Keratinocyte (primary cell): Measurements from ENCODE around the gene TMEM259. TPM values are rescaled to one million over a fixed set of nuclear protein-coding genes. Genes with fewer than 3 reads are reported as not detected.

Experiments
- DNase-seq: peaks from one replicate; pipeline ENCODE4 v3.0.0-alpha.2; 2011; ENCODE audit warnings: low read depth, missing footprints, low spot score
- FAIRE-seq: peaks from 2 replicates; lab custom pipeline; 2011; peaks lifted over from hg19 to GRCh38; lab: Jason Lieb, UNC
- H2AFZ ChIP-seq: 2 replicates; pipeline ENCODE4 v1.6.0; 2012; ENCODE audit warnings: low read length, control low read depth, inconsistent platforms; ENCODE audit not compliant: control insufficient read depth
- H3K27ac ChIP-seq: 2 replicates; pipeline ENCODE4 v1.5.1; 2011; ENCODE audit warnings: low read length; ENCODE audit not compliant: control insufficient read depth, insufficient read depth
- H3K27me3 ChIP-seq: 3 replicates; pipeline ENCODE4 v1.6.0; 2011; ENCODE audit warnings: low read length; ENCODE audit not compliant: control insufficient read depth, insufficient read depth; ENCODE audit errors: extremely low read depth
- H3K36me3 ChIP-seq, 2 experiments: 2 replicates in 1 of 2; 3 replicates in 1 of 2; pipeline ENCODE4 v1.5.1; 2011; ENCODE audit warnings: low read length in 2 of 2, mild to moderate bottlenecking in 1 of 2; ENCODE audit not compliant: control insufficient read depth in 2 of 2, insufficient read depth in 2 of 2; ENCODE audit errors: extremely low read depth in 1 of 2
- H3K4me1 ChIP-seq: 3 replicates; pipeline ENCODE4 v1.5.1; 2011; ENCODE audit warnings: low read length; ENCODE audit not compliant: control insufficient read depth, insufficient read depth; ENCODE audit errors: extremely low read depth
- H3K4me2 ChIP-seq: 3 replicates; pipeline ENCODE4 v1.6.0; 2011; ENCODE audit warnings: low read depth, low read length; ENCODE audit not compliant: control insufficient read depth, insufficient read depth; ENCODE audit errors: extremely low read depth
- H3K4me3 ChIP-seq, 3 experiments: fragments of 200-600 bp in 1 of 3; sonication (generic) in 1 of 3; 2 replicates in 2 of 3; 3 replicates in 1 of 3; pipeline ENCODE4 v1.5.1; 2011 to 2016; ENCODE audit warnings: low read length in 3 of 3, mild to moderate bottlenecking in 3 of 3, control low read depth in 2 of 3, inconsistent platforms in 1 of 3, low read depth in 1 of 3, mixed read lengths in 1 of 3, mixed run types in 1 of 3, moderate library complexity in 1 of 3; ENCODE audit not compliant: control insufficient read depth in 2 of 3, insufficient read depth in 2 of 3; ENCODE audit errors: extremely low read depth in 1 of 3
- H3K79me2 ChIP-seq: 2 replicates; pipeline ENCODE4 v1.6.0; 2012; ENCODE audit warnings: low read length; ENCODE audit not compliant: control insufficient read depth, insufficient read depth
- H3K9ac ChIP-seq: 3 replicates; pipeline ENCODE4 v1.6.0; 2011; ENCODE audit warnings: low read length; ENCODE audit not compliant: control insufficient read depth, insufficient read depth; ENCODE audit errors: extremely low read depth
- H3K9me1 ChIP-seq: 3 replicates; pipeline ENCODE4 v1.6.0; 2011; ENCODE audit warnings: low read length; ENCODE audit not compliant: control insufficient read depth, insufficient read depth; ENCODE audit errors: extremely low read depth
- H3K9me3 ChIP-seq: 2 replicates; pipeline ENCODE4 v1.5.1; 2012; ENCODE audit warnings: low read depth, low read length; ENCODE audit not compliant: control insufficient read depth
- H4K20me1 ChIP-seq: 3 replicates; pipeline ENCODE4 v1.6.0; 2011; ENCODE audit warnings: low read length; ENCODE audit not compliant: control insufficient read depth, insufficient read depth; ENCODE audit errors: extremely low read depth
- EZH2 ChIP-seq: IDR thresholded peaks from one replicate; pipeline ENCODE4 v1.6.1; 2012; ENCODE audit warnings: inconsistent platforms, mild to moderate bottlenecking, low read length, moderate library complexity
- dilution Hi-C: fragments of 300-500 bp; cut with MboI; formaldehyde crosslinking; loops from one replicate; pipeline ENCODE4 v1.7.0; 2020; ENCODE audit warnings: low sequenced_read_pairs; ENCODE audit not compliant: extremely low pct_ligation_motif_present
- polyA plus RNA-seq, 5 experiments: library from polyadenylated mRNA; depleted of rRNA in 3 of 5; stranded (reverse) in 3 of 5; stranded (forward) in 1 of 5; unstranded in 1 of 5; fragments of >200 nt; gene quantifications; 1 replicate in 1 of 5; 2 replicates in 3 of 5; 3 replicates in 1 of 5; pipeline versions ENCODE4 v1.2.1 to v1.2.3, GENCODE V29; 2011 to 2012; ENCODE audit warnings: missing spikeins in 2 of 5, low read depth in 1 of 5, low replicate concordance in 1 of 5
- TF ChIP-seq, protein P1 (sequence below), 3 experiments: IDR thresholded peaks in 1 of 3; conservative IDR thresholded peaks in 1 of 3; optimal IDR thresholded peaks in 1 of 3; 2 replicates in 2 of 3; 3 replicates in 1 of 3; pipeline versions ENCODE3 to v1.5.1; 2011; ENCODE audit warnings: low read length in 3 of 3, mild to moderate bottlenecking in 3 of 3, moderate library complexity in 2 of 3, control low read depth in 1 of 3, inconsistent platforms in 1 of 3; ENCODE audit not compliant: insufficient read depth in 2 of 3; ENCODE audit errors: extremely low read depth in 1 of 3

TMEM259 gene
- polyA plus RNA-seq, 1 donor (not counting 4 experiments of a cell fraction or from before 2014, with no cell fraction given): 61.5 TPM

DNA sequence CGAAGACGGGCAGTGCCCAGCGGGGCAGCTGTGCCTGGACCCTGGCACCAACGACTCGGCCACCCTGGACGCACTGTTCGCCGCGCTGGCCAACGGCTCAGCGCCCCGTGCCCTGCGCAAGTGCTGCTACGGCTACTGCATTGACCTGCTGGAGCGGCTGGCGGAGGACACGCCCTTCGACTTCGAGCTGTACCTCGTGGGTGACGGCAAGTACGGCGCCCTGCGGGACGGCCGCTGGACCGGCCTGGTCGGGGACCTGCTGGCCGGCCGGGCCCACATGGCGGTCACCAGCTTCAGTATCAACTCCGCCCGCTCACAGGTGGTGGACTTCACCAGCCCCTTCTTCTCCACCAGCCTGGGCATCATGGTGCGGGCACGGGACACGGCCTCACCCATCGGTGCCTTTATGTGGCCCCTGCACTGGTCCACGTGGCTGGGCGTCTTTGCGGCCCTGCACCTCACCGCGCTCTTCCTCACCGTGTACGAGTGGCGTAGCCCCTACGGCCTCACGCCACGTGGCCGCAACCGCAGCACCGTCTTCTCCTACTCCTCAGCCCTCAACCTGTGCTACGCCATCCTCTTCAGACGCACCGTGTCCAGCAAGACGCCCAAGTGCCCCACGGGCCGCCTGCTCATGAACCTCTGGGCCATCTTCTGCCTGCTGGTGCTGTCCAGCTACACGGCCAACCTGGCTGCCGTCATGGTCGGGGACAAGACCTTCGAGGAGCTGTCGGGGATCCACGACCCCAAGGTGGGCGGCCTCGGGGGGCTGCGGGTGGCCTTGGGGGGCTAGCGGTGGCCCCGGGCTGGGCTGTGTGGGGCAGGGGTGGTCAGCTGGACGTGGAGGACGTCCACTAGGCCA, 15.9 kb downstream of the TMEM259 start:
- H3K4me1 ChIP-seq: no peaks in the 10 kb centered on the region
- no peak overlapping the region for H3K4me2 ChIP-seq
- H3K9me1 ChIP-seq: no peaks in the 10 kb centered on the region
- FAIRE-seq: no peak
- no peak overlapping the region for H3K27ac ChIP-seq
- H3K9me3 ChIP-seq: no peaks in the 10 kb centered on the region
- H3K27me3 ChIP-seq: peaks cover 20% of the 10 kb centered on the region
- H3K9ac ChIP-seq: no peak overlapping the region
- TF ChIP-seq, protein P1, sequence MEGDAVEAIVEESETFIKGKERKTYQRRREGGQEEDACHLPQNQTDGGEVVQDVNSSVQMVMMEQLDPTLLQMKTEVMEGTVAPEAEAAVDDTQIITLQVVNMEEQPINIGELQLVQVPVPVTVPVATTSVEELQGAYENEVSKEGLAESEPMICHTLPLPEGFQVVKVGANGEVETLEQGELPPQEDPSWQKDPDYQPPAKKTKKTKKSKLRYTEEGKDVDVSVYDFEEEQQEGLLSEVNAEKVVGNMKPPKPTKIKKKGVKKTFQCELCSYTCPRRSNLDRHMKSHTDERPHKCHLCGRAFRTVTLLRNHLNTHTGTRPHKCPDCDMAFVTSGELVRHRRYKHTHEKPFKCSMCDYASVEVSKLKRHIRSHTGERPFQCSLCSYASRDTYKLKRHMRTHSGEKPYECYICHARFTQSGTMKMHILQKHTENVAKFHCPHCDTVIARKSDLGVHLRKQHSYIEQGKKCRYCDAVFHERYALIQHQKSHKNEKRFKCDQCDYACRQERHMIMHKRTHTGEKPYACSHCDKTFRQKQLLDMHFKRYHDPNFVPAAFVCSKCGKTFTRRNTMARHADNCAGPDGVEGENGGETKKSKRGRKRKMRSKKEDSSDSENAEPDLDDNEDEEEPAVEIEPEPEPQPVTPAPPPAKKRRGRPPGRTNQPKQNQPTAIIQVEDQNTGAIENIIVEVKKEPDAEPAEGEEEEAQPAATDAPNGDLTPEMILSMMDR (optimal IDR thresholded peaks at IDR 0.05 in 1 of 3, IDR thresholded peaks at IDR 0.05 in 1 of 3, conservative IDR thresholded peaks at IDR 0.05 in 1 of 3; ENCODE audit: extremely low read depth in 1 of 3, insufficient read depth in 2 of 3, low read length in 3 of 3): no peak
- TF ChIP-seq EZH2: no peak
- no peaks in the 10 kb centered on the region for H3K79me2 ChIP-seq
- H4K20me1 ChIP-seq: no peaks in the 10 kb centered on the region
- no peak for DNase-seq
- H2AFZ ChIP-seq: no peak overlapping the region
- dilution Hi-C loops: no loop called here
- H3K4me3 ChIP-seq: no peak overlapping the region
- peaks cover 3 to 4% of the 10 kb centered on the region in 2 experiments for H3K36me3 ChIP-seq

DNA sequence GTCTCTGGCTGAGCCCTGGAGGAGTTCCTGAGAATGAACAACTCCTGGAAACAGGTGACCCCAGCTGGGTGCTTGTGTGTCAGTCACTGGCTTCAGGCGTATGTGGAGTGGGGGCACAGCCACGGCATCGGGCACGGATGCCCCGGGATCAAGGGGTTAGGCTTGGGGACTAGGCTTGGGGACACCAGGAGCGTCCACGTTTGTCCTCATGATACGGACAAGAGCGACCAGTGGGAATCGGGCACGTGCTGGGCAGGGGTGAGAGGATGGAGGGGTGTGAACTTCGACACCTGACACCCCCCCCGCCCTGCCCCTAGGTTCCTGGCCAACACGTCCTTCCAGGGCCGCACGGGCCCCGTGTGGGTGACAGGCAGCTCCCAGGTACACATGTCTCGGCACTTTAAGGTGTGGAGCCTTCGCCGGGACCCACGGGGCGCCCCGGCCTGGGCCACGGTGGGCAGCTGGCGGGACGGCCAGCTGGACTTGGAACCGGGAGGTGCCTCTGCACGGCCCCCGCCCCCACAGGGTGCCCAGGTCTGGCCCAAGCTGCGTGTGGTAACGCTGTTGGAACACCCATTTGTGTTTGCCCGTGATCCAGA, 16.6 kb downstream of the TMEM259 start:
- Histone ChIP-seq H3K79me2 (no peaks in the 10 kb centered on the region), H3K27ac (no peak overlapping the region), H3K27me3 (peaks cover 24% of the 10 kb centered on the region), H3K4me1 (no peaks in the 10 kb centered on the region), H3K36me3 (peaks cover 0 to 3% of the 10 kb centered on the region in 2 experiments), H2AFZ (no peak overlapping the region), H3K4me3 (no peak overlapping the region), H3K9me1 (no peaks in the 10 kb centered on the region), H4K20me1 (no peaks in the 10 kb centered on the region), H3K4me2 (no peak overlapping the region), H3K9me3 (no peaks in the 10 kb centered on the region), H3K9ac (no peak overlapping the region)
- DNase-seq (no peak), FAIRE-seq (no peak)
- dilution Hi-C loops: no loop called here
- TF ChIP-seq, protein P1 (optimal IDR thresholded peaks at IDR 0.05 in 1 of 3, IDR thresholded peaks at IDR 0.05 in 1 of 3, conservative IDR thresholded peaks at IDR 0.05 in 1 of 3; ENCODE audit: extremely low read depth in 1 of 3, insufficient read depth in 2 of 3, low read length in 3 of 3): no peak
- TF ChIP-seq EZH2: no peak
